ENCODE data around the gene MAP4K3.

DNA sequence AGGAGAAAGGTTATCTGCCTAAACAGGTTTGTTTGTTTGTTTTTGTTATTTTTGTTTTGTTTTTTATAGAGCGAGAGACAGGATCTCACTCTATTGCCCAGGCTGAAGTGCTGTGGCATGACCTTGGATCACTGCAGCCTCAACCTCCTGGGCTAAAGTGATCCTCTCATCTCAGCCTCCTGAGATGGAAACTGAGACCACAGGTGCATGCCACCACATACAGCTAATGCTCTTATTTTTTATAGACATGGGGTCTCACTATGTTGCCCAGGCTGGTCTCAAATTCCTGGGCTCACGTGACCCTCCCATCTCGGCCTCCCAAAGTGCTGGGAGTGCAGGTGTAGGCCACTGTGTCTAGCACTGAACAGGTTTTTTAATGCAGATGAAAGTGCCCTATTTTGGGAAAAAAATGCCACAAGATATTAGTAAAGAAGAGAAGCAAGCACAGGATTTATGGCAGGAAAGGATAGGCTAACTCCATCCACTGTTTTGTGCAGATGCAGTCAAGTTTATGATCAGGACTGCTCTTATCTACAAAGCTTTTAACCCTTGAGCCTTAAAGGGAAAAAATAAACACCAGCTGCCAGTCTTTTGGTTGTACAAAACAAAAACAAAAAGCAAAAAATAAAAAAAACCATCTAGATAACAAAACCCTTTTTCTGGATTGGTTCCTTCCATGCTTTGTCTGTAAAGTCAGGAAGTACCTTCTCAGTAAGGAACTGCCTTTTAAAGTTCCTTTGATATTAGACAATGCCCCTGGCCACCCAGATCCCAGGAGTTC, 29.4 kb downstream of the MAP4K3 start:
- TF ChIP-seq, protein P1, sequence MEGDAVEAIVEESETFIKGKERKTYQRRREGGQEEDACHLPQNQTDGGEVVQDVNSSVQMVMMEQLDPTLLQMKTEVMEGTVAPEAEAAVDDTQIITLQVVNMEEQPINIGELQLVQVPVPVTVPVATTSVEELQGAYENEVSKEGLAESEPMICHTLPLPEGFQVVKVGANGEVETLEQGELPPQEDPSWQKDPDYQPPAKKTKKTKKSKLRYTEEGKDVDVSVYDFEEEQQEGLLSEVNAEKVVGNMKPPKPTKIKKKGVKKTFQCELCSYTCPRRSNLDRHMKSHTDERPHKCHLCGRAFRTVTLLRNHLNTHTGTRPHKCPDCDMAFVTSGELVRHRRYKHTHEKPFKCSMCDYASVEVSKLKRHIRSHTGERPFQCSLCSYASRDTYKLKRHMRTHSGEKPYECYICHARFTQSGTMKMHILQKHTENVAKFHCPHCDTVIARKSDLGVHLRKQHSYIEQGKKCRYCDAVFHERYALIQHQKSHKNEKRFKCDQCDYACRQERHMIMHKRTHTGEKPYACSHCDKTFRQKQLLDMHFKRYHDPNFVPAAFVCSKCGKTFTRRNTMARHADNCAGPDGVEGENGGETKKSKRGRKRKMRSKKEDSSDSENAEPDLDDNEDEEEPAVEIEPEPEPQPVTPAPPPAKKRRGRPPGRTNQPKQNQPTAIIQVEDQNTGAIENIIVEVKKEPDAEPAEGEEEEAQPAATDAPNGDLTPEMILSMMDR (IDR thresholded peaks at IDR 0.05): no peak
- TF ChIP-seq POLR2A (IDR thresholded peaks at IDR 0.05): no peak

All from thyroid gland (tissue), 4 donors.